CD4-positive, alpha-beta T cell treated with Interleukin-6 at 100 ng/mL for 8 hours (primary cell): ENCODE data around the gene VAX1.

Experiments used
- DNase-seq: peaks from one replicate; pipeline ENCODE4 v3.0.0-alpha.2; 2020; ENCODE audit warnings: mixed read lengths, low spot score

Gene VAX1

DNA sequence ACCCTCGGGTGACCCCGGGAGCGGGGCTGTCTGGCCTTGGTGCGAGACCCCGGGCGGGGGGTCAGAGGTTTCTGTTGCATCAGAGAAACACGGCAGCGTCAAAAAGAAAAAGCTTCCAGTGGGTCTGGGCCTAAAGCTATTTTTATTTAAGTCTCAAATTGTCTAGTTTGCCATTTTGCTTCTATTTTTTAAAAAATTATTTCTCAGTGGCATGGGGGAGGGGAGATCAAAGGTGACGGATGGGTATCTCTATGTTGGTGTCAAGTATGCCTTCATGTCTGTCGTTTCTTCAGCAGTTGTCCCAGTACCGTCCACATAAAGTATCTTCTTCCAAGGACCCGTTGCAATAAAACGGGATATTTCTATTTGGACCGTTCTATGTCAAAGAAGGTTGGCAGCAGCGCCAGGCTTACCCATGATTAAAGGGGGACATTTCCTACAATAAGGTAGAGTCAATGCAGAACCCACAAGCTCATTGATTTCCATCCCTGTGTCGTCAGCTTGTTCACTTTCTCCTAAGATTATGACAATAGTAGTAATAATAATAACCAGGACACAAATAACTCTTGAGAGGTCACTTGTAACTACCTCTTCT lies 26.0 kb upstream of the VAX1 start:
- DNase-seq, result no peak

DNA sequence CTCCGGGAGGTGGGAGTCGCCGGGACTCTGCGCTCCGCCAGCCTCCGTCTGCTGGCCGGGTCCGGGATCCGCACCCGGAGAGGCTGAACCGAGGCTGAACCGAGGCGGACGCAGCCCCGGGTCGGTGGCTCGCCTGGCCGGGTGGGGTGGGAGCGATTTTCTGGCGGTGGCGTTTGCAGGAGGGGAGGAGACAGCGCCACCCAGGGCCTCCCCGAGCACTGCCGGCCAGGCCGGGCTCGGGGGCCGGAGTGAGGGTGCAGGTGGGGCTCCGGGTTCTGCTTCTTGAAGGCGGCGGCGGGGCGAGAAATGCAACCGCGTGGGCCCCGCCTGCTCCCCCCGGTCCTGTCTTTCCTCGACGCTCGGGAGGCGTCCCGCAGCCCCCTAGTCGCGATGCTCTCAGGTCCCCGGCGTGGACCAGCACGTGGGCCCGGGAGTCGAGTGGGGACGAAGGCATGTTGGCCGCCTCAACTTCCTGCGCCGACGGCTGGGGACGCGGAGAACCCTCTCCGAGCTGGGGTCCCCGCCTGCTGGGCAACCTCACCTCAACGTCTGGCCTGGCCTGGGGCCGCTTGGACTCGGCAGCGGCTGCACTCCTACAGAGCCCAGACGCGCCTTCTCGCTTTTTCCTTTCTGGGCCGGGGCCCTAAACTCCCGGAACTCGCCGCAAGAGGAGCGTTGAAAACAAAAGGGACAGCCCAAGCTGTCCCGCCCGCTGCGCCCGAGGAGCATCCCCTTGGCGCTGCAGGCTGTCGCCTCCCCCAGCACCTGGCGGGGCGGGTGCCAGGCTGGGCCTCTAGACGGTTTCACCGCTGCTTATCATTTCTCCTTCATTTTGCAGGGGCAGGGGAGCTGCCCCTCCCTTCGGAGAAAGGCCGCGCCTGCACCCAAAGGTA lies 25.2 kb upstream of the VAX1 start:
- no peak for DNase-seq

DNA sequence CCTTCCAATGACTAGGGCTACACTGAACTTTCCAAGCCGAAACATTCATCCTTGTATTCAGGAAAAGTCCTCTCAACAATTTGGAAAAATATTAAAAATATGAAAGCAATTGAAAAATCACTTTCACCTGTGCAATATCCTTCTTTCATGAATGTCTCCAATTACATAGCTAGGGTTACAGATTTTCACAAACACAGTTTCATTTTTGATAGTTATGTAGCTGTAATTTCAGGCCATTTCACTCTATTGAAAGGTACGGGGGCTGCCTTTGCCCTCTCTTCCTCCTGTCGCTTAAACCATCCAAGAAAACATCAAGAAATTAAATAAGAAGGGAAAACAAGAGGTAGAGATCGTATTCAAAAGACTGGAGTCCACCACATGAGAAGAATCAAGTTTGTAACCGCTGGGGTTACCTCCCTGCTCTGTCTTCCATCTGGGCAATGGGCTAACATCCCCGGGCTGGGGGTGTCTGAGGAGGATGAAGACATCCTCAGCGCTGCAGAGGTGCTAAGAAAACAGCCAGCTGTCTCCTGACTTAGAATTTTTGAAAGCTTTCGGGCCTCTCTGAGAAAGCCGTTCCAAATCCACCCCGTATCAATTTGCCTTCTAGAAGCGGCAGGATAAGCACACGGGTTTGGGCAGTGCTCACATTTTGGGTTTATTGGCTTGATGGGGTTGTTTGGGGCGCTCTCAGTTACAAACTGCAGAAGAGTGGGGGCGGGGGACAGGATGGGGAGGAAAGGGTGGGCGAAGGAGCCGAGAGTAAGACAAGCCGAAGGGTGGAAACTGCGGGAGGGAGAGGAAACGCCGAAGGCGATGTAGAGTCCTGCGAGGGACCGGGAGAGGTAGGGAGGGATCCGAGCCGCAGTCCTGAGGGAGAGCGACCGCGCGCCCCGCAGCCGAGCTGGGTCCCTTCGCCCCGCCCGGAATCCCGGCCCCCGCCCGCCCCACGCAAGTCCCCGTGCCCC lies 24.3 kb upstream of the VAX1 start:
- no peak for DNase-seq

DNA sequence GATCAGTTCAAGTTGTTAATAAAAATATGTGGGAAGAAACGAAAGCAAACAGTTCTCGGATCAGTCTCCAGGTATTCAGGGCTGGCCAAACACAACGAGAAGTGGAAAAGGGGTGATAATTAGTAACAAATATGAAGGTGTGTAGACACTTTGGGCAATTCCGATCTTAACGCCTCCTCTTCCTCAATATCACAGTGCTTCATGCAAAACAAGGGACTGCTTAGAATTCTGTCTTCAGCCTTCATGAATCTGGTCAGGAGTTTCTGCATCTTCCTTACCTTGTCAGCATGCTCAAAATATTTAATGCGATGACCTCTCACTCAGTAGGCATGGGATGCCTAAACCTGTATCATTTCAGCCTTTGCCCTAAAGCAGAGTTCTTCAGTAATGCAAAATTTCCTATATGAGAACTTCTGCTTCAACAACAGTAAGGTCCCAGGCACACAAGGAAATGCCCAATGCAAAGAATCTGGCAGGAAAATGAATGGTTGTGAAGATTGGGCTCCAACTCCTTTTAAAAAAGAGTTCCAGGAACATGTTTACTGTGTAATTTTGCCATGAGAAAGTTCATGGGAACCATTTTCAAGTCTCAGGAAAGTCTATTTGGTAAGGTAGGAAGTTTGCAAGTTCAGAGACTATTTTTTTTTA lies 23.4 kb upstream of the VAX1 start:
- DNase-seq, result no peak

DNA sequence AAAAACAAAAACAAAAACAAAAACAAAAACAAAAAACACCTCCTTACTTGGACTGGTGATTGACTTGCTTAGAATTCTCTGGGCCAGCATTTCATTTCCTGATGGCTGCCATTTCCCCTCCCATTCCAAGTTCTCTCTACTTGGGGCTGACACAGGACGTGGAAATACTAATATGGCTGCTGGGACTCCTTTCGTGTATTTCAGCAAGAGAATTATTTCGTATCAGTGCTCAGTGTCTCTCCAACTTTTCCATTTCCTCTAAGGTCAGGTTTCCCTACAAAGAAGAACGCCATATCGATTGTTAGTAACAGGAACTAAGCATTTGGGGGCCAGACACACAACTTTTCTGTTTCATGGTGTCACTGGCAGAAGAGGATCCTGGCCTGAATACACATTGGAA lies 22.5 kb upstream of the VAX1 start:
- DNase-seq, result no peak

DNA sequence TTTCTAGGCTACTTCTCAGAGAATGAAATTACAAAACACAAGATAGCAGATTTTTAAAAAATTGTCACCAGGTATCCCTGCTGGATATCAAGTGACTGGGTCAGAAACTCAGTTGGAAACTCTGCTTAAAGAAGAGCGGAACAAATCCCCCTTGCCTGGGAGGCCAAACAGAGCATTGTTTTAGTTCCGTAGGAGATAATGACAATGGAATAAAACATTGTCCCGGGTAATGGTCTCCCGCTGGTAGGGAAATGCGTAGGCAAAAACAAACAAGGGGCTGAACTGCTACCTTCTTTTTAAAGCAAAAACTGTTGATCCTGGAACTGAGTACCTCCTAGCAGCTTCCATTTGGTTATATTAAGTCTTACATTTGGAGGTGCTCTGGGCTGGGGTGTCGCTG lies 21.3 kb upstream of the VAX1 start:
- no peak for DNase-seq

DNA sequence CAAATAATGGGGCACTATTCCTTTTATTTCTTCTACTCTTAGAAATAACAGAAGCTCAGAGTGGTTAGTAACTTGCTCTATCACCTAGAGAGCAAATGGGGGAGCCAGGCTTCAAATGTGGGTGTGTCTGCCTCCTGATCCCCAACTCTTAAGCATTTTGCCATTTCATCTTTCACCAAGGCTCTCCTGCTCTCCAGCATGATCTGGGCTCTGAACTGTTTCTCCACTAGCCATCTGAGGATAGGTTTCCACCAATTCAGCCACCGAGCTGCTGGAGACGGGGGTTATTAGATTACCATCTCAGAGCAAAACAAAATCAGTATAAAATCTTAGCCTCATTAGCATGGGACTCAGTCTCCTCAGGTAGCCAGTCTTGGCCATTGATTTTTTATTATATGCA lies 20.2 kb upstream of the VAX1 start:
- DNase-seq, result no peak

DNA sequence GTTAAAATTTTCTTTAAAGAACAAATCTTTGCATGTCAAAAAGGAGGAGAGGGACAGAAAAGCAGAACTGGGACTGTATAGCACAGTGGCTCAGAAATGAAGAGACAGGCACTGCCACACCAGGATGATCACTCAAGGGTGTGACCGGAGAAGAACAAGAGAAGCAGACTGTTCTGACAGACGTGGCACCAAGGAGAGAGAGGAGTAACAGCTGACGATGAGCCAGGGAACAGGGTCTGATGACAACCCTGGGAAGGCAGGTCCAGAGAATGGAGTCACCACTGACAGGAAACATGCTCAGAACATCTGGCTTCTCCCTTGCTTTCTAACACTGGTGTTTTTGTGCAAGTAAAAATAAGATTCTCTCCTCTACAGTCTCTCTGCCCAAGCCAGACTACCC lies 14.6 kb upstream of the VAX1 start:
- no peak for DNase-seq

DNA sequence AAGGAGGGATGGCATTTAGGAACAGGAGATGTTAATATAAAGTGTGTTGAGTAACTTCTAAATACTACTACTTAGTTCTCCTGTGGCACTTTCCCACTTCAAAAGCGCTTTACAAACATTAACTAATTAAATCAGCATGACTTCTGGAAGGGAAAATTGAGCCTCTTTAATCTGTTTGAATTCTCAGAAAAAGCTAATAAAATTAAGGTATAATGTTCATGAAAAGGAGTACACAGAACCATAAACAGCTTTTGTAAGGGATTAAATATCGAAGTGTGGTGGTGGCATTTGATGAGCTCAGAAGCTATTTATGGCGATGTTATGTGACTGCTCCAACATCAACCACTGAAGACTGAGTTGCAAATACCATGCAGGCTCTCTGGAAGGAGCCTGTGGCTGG lies 10.2 kb upstream of the VAX1 start:
- DNase-seq, result no peak

DNA sequence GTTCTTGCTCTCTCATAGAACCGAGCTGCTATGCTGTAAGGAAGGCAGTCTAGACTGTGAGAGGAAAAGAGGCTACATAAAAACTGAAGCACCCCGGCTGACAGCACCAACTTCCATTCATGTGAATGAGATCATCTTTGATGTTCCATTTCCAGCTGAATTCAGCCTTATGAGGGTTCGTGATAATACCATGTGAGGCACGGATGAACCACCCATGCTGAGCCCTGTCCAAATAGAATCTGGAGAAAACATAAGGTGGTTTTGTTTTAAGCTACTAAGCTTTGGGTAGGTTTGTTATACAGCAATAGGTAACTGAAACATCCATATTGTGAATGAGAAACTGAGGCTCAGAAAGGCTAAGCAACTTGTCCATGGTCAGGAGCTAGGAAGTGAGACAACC lies 6.9 kb upstream of the VAX1 start:
- DNase-seq, result no peak

DNA sequence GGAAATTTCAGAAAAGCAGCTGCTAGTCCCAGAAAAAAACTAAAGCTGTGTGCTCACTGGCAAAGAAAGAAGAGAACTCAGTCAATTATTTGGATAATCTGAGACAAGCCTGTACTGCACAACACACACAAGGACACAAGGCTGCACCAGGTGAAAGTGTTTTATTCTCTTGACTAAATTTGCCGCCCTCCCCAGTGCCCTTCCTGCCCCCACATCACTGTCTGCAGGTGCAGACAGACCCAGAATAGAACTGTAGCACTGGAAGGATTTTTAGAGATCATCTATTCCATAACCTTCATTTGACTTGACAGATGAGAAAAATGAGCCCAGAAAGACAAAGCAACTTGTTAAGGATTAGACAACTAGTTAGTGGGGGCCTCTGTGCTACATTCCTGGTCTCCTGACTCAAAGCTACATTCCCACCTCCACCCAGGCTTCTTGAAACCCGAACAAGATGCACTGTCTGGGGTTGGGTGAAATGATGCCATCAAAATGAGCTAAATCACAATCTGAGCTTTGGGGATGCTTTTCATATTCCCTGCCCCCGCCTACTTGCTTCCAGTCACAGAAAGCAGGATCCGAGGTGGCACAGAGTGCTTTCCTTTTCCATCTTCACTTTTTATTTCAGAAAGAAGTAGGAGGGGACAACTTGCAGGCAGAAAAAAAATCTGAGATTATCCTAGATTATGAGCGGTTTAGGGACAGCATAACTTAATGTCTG lies 5.2 kb upstream of the VAX1 start:
- no peak for DNase-seq

DNA sequence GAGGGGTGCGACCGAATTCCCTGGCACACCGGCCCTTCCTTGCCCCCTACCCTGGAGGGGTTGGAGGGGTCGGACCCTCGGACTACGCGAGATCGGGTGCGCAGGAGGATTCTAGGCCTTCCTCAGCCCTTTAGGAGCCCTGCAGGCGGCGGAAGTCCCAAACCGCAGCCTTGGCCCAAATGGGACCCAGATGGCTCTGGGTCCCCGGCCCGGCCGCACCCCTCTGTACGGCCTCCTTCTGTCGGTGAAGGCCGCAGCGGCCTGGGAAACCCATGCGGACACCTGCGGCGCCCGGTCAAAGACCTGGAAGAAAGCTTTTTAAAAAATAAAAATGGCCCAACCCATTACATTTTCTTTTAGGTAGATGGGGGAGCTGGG lies 2.4 kb upstream of the VAX1 start:
- no peak for DNase-seq

DNA sequence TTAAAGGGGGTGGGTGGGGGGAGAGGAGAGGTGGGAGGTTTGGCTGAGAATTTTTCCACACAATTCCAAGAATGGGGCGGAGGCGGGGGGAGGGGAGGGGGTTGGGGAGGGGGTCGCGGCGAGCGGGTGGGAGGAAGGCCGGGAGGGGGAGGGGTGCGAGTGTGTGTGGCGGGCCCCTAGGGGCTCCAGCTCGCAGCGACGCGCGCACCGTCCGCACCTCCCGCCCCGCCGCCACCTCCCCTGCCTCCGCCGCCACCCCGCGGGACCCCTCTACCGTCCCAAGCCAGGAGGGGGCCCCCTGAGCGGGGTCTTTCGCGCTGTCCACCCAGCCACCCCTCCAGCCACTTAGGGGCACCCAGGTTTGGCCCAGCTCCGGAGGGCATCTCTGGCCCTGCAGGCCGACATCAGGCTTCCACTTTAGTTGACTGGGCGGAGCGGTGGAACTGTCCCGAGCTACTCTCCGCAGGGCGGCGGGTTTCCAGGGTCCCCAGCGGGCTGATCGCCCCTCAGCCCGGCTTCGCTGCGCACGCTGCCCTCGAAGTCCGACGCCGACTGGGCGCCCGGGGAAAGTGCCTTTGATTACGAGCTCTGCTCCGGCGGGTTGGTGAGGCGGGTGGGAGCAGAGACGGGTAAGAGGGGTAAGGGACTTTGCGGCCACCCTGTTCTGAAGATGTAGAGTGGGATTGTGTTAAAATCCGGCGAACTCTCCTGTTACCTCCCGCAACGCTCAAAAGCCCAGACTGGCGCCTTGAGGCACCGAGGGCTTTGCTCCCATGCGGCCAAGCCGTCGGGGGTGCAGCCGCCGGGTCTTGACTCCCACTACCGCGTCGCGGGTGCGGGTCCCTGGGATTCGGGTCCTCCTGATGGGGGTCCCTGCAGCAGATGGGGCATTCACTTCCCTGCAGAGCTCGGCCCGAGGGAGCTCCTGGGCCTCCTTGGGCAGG lies 1.8 kb upstream of the VAX1 start:
- DNase-seq, result no peak

DNA sequence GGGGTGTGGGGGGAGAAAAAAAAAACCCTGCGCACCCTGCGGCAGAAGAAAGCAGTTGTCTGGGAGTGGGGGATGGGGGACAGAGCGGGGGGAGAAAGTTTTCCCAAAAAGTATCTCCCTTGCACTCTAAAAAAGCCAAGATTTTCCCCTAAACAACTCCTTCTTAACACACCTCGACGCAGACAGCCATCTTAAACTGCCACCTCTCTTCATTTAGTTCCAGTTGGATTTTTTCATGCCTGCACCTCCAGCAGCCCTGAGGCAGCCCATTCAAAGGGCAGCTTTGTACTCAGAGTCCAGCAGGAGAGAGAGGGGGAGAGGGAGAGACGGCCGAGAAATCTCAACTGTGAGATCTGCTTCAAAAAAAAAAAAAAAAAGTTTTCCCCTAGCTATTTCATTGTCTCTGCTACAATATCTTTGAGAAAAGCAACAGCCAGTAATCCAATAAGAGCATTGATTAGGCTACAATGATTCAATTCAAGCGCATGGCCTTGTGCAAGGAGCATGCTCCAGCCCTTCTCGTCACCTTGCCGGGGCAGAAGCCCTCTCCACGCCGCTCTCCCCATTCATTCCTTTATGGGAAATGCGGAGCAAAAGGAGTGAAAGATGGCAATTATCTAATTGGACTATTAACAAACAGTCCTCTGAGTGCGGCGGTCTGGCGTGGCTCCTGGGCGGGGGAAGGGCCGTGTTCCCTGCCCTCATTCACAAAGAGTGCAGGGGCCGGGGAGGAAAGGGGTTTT lies 939 bp upstream of the VAX1 start:
- no peak for DNase-seq

DNA sequence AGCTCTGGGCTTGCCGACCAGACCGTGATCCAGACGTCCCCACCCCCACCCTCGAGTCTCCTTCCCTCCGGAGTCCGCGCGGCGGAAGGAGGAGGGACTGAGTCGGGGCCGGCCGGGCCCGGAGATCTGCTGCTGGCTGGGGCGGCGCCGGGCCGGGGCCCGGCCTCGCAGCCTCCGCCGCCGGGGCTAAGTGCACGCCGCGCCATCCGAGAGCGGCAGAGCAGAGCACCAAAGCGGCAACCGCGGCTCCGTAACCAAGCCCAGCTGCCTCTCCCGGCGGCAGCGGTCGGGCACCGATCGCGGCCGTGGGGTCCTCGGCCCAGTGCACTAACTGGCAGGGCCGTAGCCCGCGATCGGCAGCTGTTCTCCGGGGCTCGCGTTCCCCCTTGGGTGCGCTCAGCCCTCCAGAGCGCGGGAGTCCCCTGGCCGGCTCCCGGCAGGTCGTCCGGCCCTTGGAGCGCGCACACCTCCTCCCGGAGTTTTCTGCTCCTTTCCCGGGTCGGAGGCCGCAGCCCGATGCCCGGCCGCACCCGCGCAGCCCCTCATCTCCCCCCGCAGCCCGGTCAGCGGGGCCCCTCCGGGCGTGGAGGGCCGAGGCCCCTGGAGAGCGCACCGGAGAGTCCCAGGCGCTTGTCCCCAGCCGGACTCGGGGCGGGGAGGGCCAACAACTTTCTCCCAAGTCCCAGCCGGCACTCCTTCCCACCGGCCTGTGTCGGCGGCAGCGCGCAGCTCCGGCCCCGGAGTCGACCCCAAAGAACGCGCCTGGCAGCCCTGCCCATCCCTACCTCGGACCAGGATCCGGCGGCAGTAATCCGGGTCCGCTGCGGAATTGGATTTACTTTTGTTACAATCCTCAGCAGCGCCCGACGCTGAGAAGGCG lies 799 bp downstream of the VAX1 start:
- no peak for DNase-seq

DNA sequence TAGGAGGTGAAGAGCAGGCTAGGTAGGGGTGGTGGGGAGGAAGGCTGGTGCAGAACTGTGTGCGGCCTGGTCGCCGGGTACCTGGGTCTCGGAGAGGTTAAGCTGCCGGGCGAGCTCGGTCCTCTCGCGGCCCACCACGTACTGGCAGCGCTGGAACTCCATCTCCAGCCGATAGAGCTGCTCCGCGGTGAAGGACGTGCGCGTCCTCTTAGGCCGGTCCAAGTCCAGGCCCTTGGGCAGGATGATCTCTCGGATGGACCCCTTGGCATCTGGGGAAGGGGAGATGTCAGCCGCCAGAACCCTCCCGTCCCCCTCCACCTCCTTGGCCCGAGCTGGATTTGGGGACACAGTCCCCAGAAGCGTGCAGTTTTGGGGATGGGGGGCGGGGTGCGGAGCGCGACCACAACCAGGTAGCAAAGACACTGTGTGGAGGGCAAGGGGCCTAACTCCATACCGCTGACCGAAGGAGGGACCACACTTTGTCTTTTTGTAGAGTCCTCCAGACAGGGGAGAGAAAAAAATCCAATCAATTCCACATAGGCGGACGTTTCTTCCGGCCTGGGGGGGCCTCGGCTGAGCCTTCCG lies 1.6 kb downstream of the VAX1 start:
- DNase-seq, result no peak

DNA sequence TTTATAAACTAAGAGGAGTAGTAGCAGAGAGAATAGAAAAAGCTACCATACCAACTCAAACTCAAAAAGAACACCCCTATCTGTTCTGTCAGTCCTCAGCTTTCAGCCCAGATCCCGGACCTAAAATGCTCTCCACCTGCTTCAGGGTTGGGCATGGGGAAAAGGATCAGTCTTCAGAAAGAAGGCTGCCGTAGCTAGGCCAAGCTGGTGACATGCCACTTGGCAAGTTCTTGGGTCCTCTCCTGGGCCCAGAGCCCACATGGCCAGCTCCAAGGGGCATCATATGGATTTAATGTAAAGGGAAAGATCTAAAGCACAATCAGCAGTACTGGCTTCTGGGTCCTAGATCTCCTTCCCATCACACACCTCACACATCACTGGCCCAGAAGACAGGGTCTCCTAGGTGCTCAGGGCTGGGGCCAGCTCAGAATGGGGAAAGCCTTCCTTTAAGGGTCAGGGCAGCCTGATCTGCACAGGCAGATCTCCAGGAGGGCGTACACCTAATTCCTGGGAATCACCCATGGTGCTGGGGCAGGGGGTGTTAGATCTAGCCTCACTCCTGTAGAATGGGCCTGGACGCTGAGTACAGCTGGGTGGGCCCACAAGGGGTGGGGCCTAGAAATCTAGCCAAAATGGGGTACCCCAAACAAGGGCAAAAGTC lies 2.5 kb downstream of the VAX1 start:
- no peak for DNase-seq

DNA sequence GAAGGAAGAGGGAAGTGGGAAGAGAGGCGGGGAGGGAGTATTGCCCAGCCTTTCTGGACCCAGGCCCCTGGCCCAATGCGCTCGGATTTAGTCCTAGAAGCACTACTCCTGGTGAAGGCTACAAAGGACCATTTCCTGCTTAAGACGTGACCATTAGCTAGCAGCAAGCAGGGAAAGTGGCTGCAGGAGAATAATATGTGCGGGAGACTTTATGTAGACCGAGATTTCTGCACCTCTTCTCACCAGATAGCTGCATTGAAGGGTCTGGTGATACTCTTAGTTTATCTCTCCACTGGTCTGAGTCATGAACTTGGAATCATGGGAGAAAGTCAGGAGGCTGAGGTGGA lies 3.1 kb downstream of the VAX1 start:
- DNase-seq, result no peak
